MV-4-11 (cell line): ENCODE results near the gene SLC44A1.
A peak's percentile ranks its signal among the peaks of the same experiment; 100 is the strongest.

ENCODE experiments used
- DNase-seq: peaks from one replicate; lab custom pipeline; 2025; lab: John Stamatoyannopoulos, UW

SLC44A1 gene

GRCh38 chr9:105393576-105394344, 149.3 kb downstream of the SLC44A1 start:
- peak; percentile 14 for DNase-seq

GRCh38 chr9:105396441-105396840, 152.0 kb downstream of the SLC44A1 start:
- no peak for DNase-seq

DNA sequence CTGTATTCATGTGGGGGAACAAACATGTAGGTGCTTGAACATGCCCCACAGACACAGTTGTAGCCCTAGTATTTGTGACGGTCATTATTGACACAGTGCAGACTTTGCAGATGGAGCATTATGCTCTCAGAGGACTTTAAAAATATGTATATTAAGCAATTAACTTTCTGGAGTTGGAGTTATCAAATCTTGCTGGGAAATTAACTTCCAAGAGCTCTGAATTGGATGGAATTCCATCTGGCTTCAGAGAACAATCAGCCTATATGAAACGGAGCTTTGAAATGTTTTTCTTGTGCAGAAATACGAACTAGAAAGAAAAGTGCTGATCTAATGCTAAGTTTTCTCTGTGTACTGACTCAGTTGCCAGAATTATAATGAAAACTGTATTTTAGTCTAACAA, 152.4 kb downstream of the SLC44A1 start:
- no peak for DNase-seq

- no peak for DNase-seq
Measured at GRCh38 chr9:105399117-105399516, 154.7 kb downstream of the SLC44A1 start.

DNA sequence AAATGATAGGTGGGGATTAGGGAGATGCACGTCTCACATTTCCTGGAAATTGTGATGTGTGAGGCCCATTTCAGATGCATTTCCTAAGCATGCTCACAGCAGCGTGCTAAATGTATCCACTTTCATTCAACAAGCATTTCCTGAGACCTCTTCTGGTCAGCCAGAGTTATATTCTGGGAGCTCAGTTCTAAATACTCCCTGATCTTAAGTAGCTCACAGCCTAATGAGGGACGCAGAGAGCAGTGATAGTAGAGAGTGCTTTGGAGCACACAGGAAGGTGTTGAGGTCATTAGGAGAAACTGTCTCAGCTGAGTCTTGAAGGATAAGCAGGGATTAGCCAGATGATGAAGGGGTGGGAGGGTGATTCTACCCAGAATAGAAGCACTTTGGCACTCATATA, 157.2 kb downstream of the SLC44A1 start:
- DNase-seq = no peak

DNA sequence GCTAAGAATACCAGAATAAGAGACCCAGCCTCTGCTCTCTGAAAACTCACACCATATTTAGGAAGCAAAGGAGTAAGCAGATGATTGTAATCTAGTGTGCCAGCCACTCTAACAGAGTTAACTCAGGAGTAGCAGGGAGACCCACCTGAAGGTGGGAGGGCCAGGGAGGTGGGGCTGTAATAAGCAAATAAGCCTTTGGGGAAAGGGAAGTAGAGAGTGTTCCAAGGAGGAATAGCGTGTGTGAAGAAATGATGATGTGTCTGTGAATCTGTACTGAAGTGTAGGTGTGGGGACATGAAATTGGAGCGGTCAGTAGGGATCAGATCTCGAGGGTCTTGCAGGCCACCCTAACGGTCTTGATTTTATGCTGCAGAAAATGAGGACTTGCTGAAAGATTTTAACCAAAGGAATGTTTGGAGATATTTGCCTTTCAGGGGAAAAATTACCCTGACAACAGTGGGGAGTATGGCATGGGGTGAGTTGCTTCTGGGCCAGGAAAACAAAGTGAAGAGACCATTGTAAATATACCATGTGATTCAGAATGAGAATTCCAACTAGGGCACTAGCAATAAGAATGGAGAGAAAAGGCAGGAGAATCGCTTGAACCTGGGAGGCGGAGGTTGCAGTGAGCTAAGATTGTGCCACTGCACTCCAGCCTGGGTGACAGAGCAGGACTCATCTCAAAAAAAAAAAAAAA, 159.2 kb downstream of the SLC44A1 start:
- no peak for DNase-seq

DNA sequence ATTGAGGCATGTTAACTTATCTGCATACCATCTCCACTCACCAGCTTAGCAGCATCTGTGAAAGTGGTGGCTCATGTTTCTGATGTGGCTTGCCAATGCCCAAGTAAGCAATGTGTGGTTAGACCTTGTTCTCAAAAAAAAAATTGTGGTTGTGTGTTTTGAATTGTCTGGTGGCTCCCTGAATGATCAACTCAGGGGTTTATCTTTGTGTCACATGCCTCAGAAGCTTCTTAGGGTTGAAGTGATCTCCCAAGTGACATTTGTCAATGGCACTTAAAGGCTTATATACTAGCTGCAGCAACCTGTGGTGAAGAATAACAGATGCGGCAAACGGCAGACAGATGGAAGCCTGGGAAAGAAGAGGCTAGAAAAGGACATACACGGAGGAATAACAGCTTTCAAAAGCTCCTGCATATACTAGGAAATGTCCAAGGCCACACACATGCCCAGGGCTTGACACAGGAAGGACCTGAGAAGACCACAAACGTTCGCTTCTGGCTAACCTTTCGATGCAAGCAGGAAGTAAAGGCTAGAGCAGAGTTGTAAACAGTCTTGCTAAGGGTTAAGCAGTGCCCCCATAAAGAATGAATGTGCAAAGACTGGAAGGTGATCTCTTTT, 161.2 kb downstream of the SLC44A1 start:
- peak; percentile 44 for DNase-seq

DNA sequence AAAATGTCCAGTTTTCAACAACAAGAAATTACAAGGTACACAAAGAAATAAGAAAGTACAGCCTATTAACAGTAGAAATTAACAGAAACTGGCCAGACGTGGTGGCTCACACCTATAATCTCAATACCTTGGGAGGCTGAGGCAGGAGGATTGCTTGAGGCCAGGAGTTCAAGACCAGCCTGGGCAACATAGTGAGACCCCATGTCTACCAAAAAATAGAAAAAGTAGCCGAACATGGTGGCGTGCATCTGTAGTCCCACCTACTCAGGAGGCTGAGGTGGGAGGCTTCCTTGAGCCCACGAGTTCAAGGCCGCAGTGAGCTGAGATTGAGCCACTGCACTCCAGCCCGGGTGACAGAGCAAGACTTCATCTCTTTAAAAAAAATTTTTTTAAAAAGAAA, 161.9 kb downstream of the SLC44A1 start:
- DNase-seq = no peak

DNA sequence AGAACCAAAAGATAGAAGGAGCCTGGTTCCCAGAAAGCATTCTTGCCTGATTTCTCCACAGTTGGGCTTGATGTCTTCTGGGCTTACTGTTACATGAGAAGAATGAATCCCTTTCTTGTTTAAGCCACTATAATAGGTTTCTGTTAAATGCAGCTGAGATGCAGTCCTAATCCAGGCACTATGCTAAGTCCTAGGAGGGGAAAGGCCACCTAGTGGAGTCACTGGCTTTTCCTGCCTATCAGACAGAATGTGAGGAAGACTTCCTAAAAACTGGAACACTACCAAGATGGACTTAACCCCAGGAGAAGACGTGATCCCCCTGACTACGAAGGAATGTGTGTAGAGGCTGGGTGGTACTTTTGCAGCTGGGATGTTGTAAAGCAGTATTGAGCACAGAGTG, 169.1 kb downstream of the SLC44A1 start:
- no peak for DNase-seq

DNA sequence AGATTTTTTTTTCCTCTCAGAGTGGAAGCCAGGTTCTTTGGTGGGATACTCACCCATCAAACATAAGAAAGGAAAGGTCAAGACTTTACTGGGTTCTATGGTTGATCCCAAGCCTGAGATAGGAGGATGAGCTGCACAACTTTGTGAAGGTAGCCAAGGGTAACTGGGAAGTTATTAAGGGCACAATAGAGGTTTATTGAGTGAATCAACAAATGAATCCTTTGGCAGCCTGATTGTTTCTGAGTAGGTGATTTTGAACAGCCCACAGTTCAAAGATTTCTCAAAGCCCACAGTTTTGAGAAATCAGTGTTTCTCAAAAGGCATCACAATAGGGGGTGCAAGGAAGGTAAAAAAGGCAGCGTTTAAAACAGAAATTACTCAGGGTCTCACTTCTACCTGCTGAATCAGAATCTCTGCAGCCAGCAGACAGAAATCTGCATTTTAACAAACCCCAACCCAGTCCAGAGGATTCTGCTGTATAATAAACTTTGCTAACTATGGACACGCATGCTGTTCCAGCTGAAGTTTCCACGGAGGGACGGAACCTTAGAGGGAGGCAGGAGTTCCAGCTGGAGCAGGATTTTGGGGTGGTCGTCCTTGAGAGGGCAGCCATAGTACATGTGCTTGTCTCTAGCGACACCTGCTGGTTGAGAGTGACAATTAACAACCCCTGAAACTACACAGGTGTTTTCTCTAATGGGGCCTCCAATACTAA, 170.7 kb downstream of the SLC44A1 start:
- DNase-seq = no peak

GRCh38 chr9:105415662-105415980, 171.2 kb downstream of the SLC44A1 start:
- no peak for DNase-seq

DNA sequence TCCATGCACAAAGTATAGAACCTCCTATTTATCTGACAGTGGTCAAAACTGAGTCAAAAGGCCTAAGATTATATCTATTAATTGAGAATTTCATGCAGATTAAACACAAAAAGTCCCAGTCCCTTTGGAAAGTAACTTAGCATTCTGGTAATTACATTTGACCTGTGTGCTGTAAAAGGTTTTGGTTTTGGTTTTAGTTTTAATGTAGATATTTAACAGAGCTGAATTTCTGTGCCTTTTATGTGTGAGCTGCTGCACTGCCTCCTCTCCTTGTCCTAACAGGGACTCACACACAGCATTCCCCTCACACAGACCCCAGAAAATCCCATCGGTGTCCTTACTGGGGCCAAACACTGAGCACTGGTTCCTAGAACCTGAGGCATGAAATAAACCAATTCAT, 172.4 kb downstream of the SLC44A1 start:
- DNase-seq = no peak

DNA sequence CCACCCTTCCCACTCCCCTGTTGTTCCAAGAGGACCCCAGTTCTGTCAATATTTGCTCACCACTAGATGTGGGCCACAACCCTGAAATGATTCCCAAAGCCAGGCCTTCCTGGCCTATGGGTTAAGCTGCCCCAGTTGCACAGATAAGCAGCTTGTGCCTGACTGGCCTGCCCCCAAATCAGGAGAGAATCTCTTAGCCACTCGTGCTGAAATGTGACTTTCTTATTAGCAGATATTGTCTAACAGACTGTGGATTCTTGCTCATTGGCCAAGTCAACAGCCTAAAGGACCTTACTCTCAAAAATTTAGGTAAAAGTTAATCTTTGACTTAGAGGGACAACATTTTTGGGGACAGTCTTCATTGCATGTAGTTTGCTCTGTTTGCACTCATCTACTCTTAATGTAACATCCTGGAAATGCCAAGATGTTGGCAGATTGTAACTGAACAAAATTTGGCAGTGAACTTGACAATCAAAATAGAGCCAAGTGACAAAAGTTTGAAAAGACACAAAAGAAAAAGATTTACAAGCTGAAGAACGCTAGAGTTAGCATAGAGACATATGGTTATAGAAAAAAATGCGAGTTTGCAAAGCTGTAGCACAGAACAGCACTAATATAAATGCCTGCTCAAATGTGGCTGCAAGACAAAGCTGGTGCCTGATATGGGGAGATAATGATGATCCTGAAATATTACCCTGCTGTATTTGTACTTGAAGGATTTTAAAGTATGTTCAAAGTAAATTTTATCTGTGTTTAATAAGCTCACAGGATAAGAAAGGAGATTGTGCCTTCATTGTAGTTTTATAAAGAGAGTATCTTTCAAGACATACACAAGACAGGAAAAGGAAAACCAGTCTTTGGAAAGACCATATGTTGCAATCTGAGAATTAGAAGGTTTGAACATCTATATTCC, 174.4 kb downstream of the SLC44A1 start:
- DNase-seq = no peak

DNA sequence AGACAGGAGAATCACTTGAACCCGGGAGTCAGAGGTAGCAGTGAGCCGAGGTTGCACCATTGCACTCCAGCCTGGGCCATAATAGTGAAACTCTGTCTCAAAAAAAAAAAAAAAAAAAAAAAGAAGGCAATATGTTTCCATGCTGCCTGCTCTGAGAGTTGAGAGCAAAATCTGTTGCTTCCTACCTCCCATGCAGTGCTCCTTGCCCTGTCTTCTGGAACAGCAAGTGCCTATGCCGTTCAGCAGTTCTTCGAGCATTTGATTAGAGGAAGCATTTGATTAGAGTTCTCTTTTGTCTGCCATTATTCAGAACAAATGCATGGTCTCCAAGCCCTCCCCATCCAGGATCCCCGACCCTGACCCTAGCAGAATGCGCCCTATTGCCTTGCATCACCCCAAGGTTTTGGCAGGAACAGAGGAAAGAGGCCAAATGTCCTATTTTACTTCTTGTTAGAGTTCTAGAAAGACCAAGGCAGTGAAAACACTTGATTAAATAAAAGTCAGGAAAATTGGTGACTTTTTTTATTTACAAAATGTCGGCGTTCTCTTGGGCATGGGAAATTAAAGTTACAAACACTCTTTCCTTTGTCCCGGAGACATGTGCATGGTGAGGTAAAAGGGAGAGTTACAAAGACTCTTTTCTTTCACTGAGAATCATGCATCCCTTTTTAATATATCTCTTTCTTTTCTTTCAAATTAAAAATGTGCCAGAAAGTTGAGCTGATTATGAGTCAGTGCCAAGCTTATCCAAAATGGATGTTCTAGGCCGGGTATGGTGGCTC, 175.6 kb downstream of the SLC44A1 start:
- DNase-seq = no peak

DNA sequence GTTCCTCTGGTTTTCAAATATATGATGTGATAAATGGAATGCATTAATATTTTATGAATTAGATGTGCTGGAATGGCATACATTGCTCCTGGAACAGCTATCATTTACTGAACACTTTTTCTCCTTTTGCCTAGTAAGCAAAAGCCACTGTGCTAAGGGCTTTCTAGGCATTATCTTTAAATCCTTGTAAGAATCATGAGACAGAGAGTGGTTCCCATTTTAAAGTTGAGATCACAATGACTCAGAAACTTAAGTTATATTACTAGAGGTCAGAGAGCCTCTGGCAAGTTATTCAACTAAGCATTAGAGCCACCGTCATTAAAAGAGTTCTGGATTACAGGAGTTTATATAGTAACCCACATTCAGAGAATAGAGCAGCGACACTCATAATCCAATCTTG, 176.7 kb downstream of the SLC44A1 start:
- DNase-seq = peak; percentile 25

DNA sequence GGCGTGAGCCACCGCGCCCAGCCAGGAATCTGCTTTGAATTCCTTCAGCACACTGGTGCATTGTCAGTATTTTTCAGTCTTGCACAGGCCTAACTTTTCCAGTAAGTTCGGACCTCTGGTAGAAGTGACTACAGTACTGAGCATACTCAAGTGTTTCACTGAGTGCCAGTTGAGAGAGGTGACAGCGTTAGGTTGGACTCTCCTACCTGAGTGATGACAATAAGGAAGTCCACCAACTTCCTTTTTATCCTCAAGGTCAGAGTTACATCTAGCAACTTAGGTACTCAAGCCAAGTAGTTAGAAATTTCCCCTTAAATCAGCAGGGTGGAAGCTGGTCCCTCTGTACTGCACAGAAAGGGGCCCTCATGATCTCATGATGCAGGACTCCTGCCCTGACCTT, 177.4 kb downstream of the SLC44A1 start:
- no peak for DNase-seq

- DNase-seq = no peak
Measured at GRCh38 chr9:105425816-105426433, 181.5 kb downstream of the SLC44A1 start.

GRCh38 chr9:105426657-105427056, 182.2 kb downstream of the SLC44A1 start:
- DNase-seq = no peak

GRCh38 chr9:105431424-105432246, 187.2 kb downstream of the SLC44A1 start:
- DNase-seq = no peak
